Hematopoietic multipotent progenitor cell treated with erythropoietin and hydrocortisone succinate and interleukin-3 and kit ligand, for 6 days (in vitro differentiated cells): ENCODE results near the gene TP53BP2.
A peak's percentile ranks its signal among the peaks of the same experiment; 100 is the strongest.
"Not testable (repeated sequence)": the region's sequence is repeated elsewhere in the genome, so short reads cannot be mapped to it uniquely, and the experiment has no call there.

Experiments
- DNase-seq: peaks from one replicate; pipeline ENCODE4 v3.0.0-alpha.2; 2015

The TP53BP2 gene

GRCh38 chr1:223845810-223846682, at the start of gene TP53BP2:
TP53BP2 (minus strand) TSS chr1:223845947; CDS start chr1:223845680, 267 bp downstream.
- DNase-seq: peak; percentile 92

- not testable (repeated sequence) for DNase-seq
Measured at GRCh38 chr1:223890494-223890893, 44.7 kb upstream of the TP53BP2 start.

- DNase-seq: not testable (repeated sequence)
Measured at GRCh38 chr1:223889319-223889718, 43.6 kb upstream of the TP53BP2 start.

GRCh38 chr1:223887747-223888418, 42.1 kb upstream of the TP53BP2 start:
- no peak for DNase-seq

- no peak for DNase-seq
Measured at GRCh38 chr1:223886516-223886921, 40.8 kb upstream of the TP53BP2 start.

- DNase-seq: no peak
Measured at GRCh38 chr1:223885614-223886013, 39.9 kb upstream of the TP53BP2 start.

GRCh38 chr1:223878598-223879325, 33.0 kb upstream of the TP53BP2 start:
- no peak for DNase-seq

- DNase-seq: no peak
Measured at GRCh38 chr1:223877804-223878203, 32.1 kb upstream of the TP53BP2 start.

- no peak for DNase-seq
Measured at GRCh38 chr1:223876590-223876989, 30.8 kb upstream of the TP53BP2 start.

- DNase-seq: peak; percentile 68
Measured at GRCh38 chr1:223873044-223873443, 27.3 kb upstream of the TP53BP2 start.

- no peak for DNase-seq
Measured at GRCh38 chr1:223872308-223872901, 26.7 kb upstream of the TP53BP2 start.

GRCh38 chr1:223870617-223871574, 25.1 kb upstream of the TP53BP2 start:
- peak; percentile 99 for DNase-seq

GRCh38 chr1:223864599-223865368, 19.0 kb upstream of the TP53BP2 start:
- DNase-seq: not testable (repeated sequence)

GRCh38 chr1:223864084-223864483, 18.3 kb upstream of the TP53BP2 start:
- DNase-seq: no peak

GRCh38 chr1:223861904-223862303, 16.2 kb upstream of the TP53BP2 start:
- DNase-seq: no peak

- no peak for DNase-seq
Measured at GRCh38 chr1:223860051-223860622, 14.4 kb upstream of the TP53BP2 start.

GRCh38 chr1:223859058-223859457, 13.3 kb upstream of the TP53BP2 start:
- DNase-seq: peak; percentile 79

- DNase-seq: no peak
Measured at GRCh38 chr1:223856386-223856785, 10.6 kb upstream of the TP53BP2 start.

GRCh38 chr1:223853748-223854147, 8.0 kb upstream of the TP53BP2 start:
- no peak for DNase-seq

- DNase-seq: no peak
Measured at GRCh38 chr1:223853275-223853674, 7.5 kb upstream of the TP53BP2 start.

GRCh38 chr1:223852337-223852736, 6.6 kb upstream of the TP53BP2 start:
- DNase-seq: no peak
